GM11168 (cell line): ENCODE results near the gene IL4I1.

ENCODE experiments used
- in situ Hi-C: fragments of 300-500 bp; cut with MboI; formaldehyde crosslinking; loops from one replicate; pipeline ENCODE4 v1.12.0; 2022; ENCODE audit warnings: low sequenced_read_pairs; ENCODE audit not compliant: unreplicated experiment

IL4I1 gene

GRCh38 chr19:49866933-49867782 is 29.5 kb downstream of the IL4I1 start, which contains the start of gene PNKP:
PNKP (minus strand) TSS chr19:49867576; CDS start chr19:49867204, 372 bp downstream.
- in situ Hi-C loops: no loop called here

- in situ Hi-C loops: no loop called here
Observed at GRCh38 chr19:49864890-49865289, 31.8 kb downstream of the IL4I1 start.

GRCh38 chr19:49863935-49864320 is 32.8 kb downstream of the IL4I1 start:
- in situ Hi-C loops: no loop called here

GRCh38 chr19:49863254-49863934 is 33.3 kb downstream of the IL4I1 start:
- in situ Hi-C loops: no loop called here

GRCh38 chr19:49862391-49863253 is 34.1 kb downstream of the IL4I1 start:
- in situ Hi-C loops: no loop called here

- in situ Hi-C loops: no loop called here
Observed at GRCh38 chr19:49861541-49862378, 34.9 kb downstream of the IL4I1 start.

- in situ Hi-C loops: no loop called here
Observed at GRCh38 chr19:49861107-49861506, 35.6 kb downstream of the IL4I1 start.

GRCh38 chr19:49860336-49861102 is 36.2 kb downstream of the IL4I1 start:
- in situ Hi-C loops: no loop called here

- in situ Hi-C loops: no loop called here
Observed at GRCh38 chr19:49859682-49860335, 36.9 kb downstream of the IL4I1 start.

- in situ Hi-C loops: no loop called here
Observed at GRCh38 chr19:49858088-49858985, 38.4 kb downstream of the IL4I1 start.

GRCh38 chr19:49857838-49858087 is 38.9 kb downstream of the IL4I1 start:
- in situ Hi-C loops: no loop called here

- in situ Hi-C loops: no loop called here
Observed at GRCh38 chr19:49857061-49857837, 39.4 kb downstream of the IL4I1 start.

GRCh38 chr19:49856574-49857021 is 40.1 kb downstream of the IL4I1 start:
- in situ Hi-C loops: no loop called here

- in situ Hi-C loops: no loop called here
Observed at GRCh38 chr19:49855676-49856573, 40.8 kb downstream of the IL4I1 start.

- in situ Hi-C loops: no loop called here
Observed at GRCh38 chr19:49855277-49855675, 41.4 kb downstream of the IL4I1 start.
